MCF 10A (cell line): ENCODE measurements around the gene NPM3. TPM values are rescaled to one million over a fixed set of nuclear protein-coding genes. Genes with fewer than 3 reads are reported as not detected.

ENCODE experiments used
- BruUV-seq: library from RNA; stranded (reverse); fragments of 400-500 nt; replicated peaks from 2 replicates; lab custom pipeline; 2021; lab: Mats Ljungman, UMichigan
- CTCF ChIA-PET: fragments of 300-600 bp; sonication (Branson Sonifier 250); formaldehyde crosslinking; extraction: SDS; loops from one replicate; lab custom pipeline; 2021; ENCODE audit warnings: antibody characterized with exemption, inconsistent platforms; lab: Yijun Ruan, JAX
- POLR2A ChIA-PET: fragments of 300-600, 350-650 bp; sonication (Branson Sonifier 250); formaldehyde crosslinking; extraction: SDS; loops from one replicate; lab custom pipeline; 2020; ENCODE audit warnings: antibody characterized with exemption, inconsistent platforms; lab: Yijun Ruan, JAX
- DNase-seq: peaks from one replicate; pipeline ENCODE4 v3.0.0-alpha.2; 2018; ENCODE audit not compliant: unreplicated experiment
- H3K27ac Mint-ChIP-seq: one replicate; pipeline ENCODE4 v1.8.0; 2022; ENCODE audit warnings: mild to moderate bottlenecking, low read depth, mixed read lengths; ENCODE audit not compliant: unreplicated experiment
- H3K27me3 Mint-ChIP-seq: one replicate; pipeline ENCODE4 v1.8.0; 2022; ENCODE audit warnings: mixed read lengths; ENCODE audit not compliant: insufficient read depth, unreplicated experiment
- H3K36me3 Mint-ChIP-seq: one replicate; pipeline ENCODE4 v1.8.0; 2022; ENCODE audit warnings: mild to moderate bottlenecking, moderate library complexity, mixed read lengths; ENCODE audit not compliant: insufficient read depth, unreplicated experiment
- H3K4me1 Mint-ChIP-seq: one replicate; pipeline ENCODE4 v1.8.0; 2022; ENCODE audit warnings: mixed read lengths; ENCODE audit not compliant: insufficient read depth, unreplicated experiment
- H3K4me3 Mint-ChIP-seq: one replicate; pipeline ENCODE4 v1.8.0; 2022; ENCODE audit warnings: mild to moderate bottlenecking, moderate library complexity, mixed read lengths; ENCODE audit not compliant: unreplicated experiment
- H3K9me3 Mint-ChIP-seq: one replicate; pipeline ENCODE4 v1.8.0; 2022; ENCODE audit warnings: mixed read lengths; ENCODE audit not compliant: unreplicated experiment
- intact Hi-C: fragments of 100-400 bp; cut with micrococcal nuclease; formaldehyde crosslinking; loops from 2 replicates; pipeline ENCODE4 v1.14.1; 2022
- total RNA-seq: library from RNA; stranded (reverse); gene quantifications from 2 replicates; pipeline ENCODE4 v1.2.3, GENCODE V29; 2022
- TF ChIP-seq, protein P1 (sequence below): fragments of 200-600 bp; IDR thresholded peaks from one replicate; pipeline ENCODE4 v1.8.0; 2022; ENCODE audit warnings: antibody characterized with exemption, mild to moderate bottlenecking; ENCODE audit not compliant: unreplicated experiment

NPM3 gene
- total RNA-seq, 1 experiment from 2014 or later = 163 TPM

DNA sequence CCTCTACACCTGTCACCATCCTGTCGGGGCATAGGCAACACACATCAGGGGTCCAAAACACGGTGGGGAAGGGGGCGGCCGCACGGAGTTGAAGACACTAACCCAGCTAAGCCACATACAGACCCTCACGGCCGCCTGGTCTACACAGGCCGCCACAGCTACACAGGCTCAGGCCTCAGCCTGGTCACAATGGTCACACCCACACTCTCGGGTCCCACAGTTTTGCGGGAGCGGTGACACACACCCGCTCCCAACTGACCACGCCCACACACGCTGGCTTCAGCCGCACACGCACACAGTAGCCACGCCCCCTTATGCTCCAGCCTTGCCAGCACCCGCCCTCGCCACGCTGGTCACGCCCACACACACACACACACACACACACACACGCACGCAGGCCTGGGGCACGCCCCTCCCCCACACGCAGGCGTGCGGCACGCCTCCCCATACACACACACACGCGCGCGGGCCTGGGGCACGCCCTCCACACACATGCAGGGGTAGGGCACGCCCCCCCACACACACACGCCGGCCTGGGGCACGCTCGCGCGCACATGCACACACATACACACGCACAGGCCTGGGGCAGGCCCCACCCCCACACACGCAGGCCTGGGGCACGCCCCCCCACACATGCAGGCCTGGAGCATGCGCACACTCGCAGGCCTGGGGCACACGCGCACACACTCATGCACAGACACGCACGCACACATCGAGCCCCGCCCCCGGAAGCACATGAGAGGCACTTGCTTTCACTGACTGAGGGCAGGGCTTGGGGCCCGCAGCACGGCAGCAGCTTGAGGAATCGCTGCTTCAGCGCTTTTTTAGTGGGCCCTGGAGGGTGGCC is 47.3 kb upstream of the NPM3 start:
- H3K27ac Mint-ChIP-seq = peak overlapping the region; percentile 75
- H3K36me3 Mint-ChIP-seq = peaks cover 11% of the 10 kb centered on the region
- peak overlapping the region; percentile 80 for H3K4me3 Mint-ChIP-seq
- intact Hi-C loops = no loop called here
- BruUV-seq = no TSS peak
- TF ChIP-seq, protein P1, sequence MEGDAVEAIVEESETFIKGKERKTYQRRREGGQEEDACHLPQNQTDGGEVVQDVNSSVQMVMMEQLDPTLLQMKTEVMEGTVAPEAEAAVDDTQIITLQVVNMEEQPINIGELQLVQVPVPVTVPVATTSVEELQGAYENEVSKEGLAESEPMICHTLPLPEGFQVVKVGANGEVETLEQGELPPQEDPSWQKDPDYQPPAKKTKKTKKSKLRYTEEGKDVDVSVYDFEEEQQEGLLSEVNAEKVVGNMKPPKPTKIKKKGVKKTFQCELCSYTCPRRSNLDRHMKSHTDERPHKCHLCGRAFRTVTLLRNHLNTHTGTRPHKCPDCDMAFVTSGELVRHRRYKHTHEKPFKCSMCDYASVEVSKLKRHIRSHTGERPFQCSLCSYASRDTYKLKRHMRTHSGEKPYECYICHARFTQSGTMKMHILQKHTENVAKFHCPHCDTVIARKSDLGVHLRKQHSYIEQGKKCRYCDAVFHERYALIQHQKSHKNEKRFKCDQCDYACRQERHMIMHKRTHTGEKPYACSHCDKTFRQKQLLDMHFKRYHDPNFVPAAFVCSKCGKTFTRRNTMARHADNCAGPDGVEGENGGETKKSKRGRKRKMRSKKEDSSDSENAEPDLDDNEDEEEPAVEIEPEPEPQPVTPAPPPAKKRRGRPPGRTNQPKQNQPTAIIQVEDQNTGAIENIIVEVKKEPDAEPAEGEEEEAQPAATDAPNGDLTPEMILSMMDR = no peak
- H3K27me3 Mint-ChIP-seq = no peaks in the 10 kb centered on the region
- CTCF ChIA-PET = interaction anchor here (1.0 kb wide), 1 partner anchor 11 kb away, joined by 4 read pairs; no protein-coding TSS in a partner anchor
- H3K4me1 Mint-ChIP-seq = peaks cover 25% of the 10 kb centered on the region
- H3K9me3 Mint-ChIP-seq = no peaks in the 10 kb centered on the region
- DNase-seq = peak; percentile 87
- POLR2A ChIA-PET = interaction anchor here (0.7 to 2.1 kb wide), 2 partner anchors 12 to 14 kb away, joined by 3 to 19 read pairs; partner anchors contain the start of gene OGA

- POLR2A ChIA-PET = interaction anchor here (2.1 kb wide), 1 partner anchor 11 kb away, joined by 19 read pairs; the partner anchor contains the start of gene OGA
- Mint-ChIP-seq H3K27me3 (no peaks in the 10 kb centered on the region), H3K9me3 (no peaks in the 10 kb centered on the region), H3K4me1 (peaks cover 21% of the 10 kb centered on the region), H3K4me3 (peak overlapping the region; percentile 80), H3K36me3 (peaks cover 14% of the 10 kb centered on the region), H3K27ac (peak overlapping the region; percentile 75)
- CTCF ChIA-PET = interaction anchor here (1.0 kb wide), 2 partner anchors 10 to 12 kb away, joined by 4 read pairs; no protein-coding TSS in a partner anchor
- TF ChIP-seq, protein P1 = no peak
- DNase-seq = no peak
- intact Hi-C loops = no loop called here
- BruUV-seq = no TSS peak
These were observed 46.5 kb upstream of the NPM3 start for GRCh38 chr10:101829561-101830315.

GRCh38 chr10:101828766-101829551 is 45.7 kb upstream of the NPM3 start:
- TF ChIP-seq, protein P1 = no peak
- no TSS peak for BruUV-seq
- Mint-ChIP-seq H3K9me3 (no peaks in the 10 kb centered on the region), H3K27me3 (no peaks in the 10 kb centered on the region), H3K27ac (no peak overlapping the region), H3K4me3 (no peak overlapping the region), H3K4me1 (peaks cover 19% of the 10 kb centered on the region), H3K36me3 (peaks cover 21% of the 10 kb centered on the region)
- ChIA-PET POLR2A (interaction anchor here (1.2 to 3.0 kb wide), 2 partner anchors 10 to 12 kb away, joined by 4 to 19 read pairs; partner anchors contain the start of gene OGA), CTCF (interaction anchor here (0.6 to 1.3 kb wide), 3 partner anchors 9 to 129 kb away, joined by 3 to 4 read pairs (median 3); no protein-coding TSS in a partner anchor)
- DNase-seq = no peak
- intact Hi-C loops = no loop called here
